Cerebellar nuclear complex (tissue), 1 donor: ENCODE measurements around the gene KRTAP5-4.
A peak's percentile ranks its signal among the peaks of the same experiment; 100 is the strongest.
"Not testable (repeated sequence)": the region's sequence is repeated elsewhere in the genome, so short reads cannot be mapped to it uniquely, and the experiment has no call there.

Experiments used
- DNase-seq, 2 experiments: peaks; one replicate each; lab custom pipeline; 2025; lab: John Stamatoyannopoulos, UW

KRTAP5-4 gene

GRCh38 chr11:1637628-1638027 is 15.7 kb upstream of the KRTAP5-4 start:
- no peak for DNase-seq

- no peak for DNase-seq
Measured at GRCh38 chr11:1636291-1636950, 14.5 kb upstream of the KRTAP5-4 start.

GRCh38 chr11:1633864-1634263 is 11.9 kb upstream of the KRTAP5-4 start:
- no peak for DNase-seq

DNA sequence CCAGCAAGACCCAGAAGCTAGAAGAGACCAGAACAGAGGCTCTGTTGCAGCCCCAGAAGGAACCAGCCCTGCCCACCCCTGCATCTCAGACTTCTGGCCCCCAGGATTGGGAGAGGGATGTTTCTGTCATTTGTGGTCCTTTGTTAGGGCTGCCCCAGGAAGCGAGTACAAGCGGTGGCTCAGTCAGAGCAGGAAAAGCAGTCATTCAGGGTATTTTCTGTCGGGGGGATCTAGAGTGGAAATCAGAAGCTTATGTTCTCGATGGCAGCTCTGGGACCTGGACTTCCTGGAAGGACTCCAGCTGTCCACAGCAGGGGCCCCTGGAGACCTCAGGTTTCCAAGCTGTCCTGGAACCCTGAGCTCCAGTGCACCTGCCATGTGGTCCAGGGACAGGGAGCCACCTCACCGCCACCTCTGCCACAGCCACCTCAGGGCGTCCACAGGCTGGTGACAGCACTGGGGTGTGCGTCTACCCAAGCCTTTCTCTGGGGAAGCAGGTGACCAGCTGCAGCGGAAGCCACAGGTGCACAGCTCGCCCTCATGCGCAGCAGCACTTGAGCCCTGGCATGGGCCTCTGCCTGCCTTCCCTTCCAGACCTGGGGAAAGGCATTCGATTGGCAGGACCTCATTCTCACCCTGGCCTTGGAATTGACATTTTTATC is 10.2 kb upstream of the KRTAP5-4 start:
- no peak for DNase-seq

DNA sequence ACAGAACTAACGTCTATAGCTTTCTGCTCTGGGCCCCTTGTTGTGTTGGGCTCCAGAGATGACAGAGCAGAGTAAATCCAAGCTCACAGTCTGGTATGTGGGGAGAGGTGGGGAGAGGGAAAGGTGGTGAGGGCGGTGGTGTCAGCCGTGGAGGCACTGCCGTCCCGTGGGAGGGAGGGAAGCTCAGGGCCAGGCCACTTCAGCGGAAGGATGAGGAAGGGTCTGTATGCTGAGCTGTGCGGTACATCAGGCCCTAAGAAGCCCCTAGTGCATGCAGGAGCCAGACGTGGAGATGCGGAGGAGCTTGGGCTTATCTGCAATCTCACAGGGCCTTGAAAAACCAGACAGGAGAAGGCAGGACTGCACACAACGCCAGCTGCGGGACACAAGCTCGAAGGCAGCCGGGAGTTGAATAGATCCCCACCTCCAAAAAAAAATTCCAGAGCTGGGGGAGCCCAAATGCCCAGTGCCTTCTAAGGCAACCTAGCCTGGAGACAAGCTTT is 9.2 kb upstream of the KRTAP5-4 start:
- no peak for DNase-seq

DNA sequence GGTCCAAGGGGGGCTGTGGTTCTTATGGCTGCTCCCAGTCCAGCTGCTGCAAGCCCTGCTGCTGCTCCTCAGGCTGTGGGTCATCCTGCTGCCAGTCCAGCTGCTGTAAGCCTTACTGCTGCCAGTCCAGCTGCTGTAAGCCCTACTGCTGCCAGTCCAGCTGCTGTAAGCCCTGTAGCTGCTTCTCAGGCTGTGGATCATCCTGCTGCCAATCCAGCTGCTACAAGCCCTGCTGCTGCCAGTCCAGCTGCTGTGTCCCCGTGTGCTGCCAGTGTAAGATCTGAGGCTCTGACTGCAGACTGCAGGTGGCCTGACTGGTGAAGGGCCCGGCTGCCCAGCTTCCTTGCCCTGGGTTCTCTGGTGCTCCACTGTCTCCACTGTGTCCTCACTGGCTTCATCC is 8.3 kb upstream of the KRTAP5-4 start:
- DNase-seq, result no peak

GRCh38 chr11:1629326-1630185 is 7.6 kb upstream of the KRTAP5-4 start, which contains the start of gene KRTAP5-5:
TSS of gene KRTAP5-5 (plus strand) at chr11:1629775. CDS start at chr11:1629841, 66 bp downstream.
- DNase-seq, result no peak

DNA sequence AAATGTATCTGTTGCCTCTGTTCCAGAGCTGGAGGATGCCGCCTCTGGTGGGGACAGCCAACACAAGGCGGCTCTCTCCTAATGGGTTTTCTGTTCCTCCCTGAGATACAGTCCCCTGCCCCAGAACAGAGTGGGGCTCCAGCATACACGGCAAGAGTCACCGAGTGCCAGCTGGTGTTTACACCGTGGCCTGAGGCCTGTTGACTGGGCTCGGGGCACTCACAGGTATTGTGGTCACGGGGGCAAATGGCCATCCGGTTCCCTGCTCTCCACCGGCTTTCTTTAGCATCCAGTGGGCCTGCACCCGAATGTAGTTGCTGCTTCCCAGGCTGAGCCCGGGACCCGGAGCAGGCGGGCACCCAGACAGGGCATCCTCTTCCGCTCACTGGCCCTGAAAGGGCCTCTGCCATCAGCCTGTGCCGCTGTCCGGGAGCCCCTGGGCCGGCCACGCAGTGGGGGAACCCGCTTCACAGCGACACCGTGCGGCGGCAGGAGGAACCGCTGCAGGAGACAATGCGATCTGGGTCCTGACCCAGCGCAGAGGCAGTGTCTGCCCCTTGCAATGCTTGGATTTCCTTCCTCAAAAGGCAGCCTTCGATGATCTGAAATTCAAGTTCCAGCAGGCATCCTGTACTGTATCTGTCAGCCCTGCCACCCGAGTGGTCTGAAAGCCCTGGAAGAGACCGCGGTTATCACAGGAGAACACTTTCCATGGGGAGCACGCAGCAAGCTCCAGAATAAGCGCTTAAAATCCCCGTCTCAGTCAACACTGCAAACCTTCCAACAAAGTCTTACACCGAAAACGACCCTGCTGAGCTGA is 6.8 kb upstream of the KRTAP5-4 start:
- DNase-seq, result peak in 1 of 2 experiments; percentile 36

DNA sequence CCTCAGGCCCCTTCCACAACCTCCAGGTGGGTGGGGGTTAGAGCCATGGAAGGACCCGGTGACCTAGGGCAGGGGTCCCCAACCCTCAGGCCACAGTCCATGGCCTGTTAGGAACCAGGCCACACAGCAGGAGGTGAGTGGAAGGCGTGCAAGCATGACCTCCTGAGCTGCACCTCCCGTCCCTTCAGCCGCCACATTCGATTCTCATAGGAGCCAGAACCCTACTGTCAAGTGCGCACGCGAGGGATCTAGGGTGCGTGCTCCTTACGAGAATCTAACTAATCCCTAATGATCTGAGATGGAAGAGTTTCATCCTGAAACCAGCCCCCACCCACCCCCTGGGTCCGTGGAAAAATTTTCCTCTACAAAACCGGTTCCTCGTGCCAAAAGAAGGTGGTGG is 3.6 kb upstream of the KRTAP5-4 start:
- DNase-seq, result no peak

DNA sequence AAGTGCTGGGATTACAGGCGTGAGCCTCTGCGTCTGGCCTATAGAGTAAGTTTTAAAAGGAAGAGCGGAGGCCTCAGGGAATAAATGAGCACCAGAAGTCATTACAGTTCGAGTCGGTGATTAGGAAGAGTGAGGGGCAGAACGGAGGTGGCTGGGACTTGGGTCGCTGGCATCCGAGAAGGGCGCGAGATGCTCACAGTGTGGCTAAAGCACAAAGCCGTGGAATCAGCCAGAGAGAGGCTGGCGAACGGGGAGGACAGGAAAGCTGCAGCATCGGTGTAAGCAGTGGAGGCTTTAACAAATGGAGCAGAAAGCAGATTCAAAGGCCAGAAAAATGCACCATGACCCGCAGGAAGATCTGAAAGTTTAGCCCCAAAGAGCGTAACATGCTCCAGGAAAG is 2.7 kb upstream of the KRTAP5-4 start:
- DNase-seq, result no peak

- no peak for DNase-seq
Measured at GRCh38 chr11:1623716-1624115, 1.8 kb upstream of the KRTAP5-4 start.

DNA sequence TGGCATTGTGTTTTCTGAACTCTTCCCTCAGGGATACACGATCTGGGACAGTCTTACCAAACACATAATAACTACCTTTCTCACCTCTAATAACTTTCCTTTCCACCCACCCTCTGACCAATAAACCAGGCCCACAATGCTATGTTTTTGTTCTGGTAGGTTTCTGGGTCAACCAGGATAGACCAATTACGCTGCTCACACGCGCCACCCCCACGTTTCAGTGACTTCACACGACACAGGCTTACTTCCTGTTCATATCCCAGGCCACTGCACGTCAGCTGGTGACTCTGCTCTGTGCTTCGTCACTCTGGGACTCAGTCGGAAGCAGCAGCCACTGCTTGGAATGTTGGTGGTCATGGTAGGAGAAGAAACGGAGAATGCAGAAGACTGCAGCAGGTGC is 2.5 kb downstream of the KRTAP5-4 start:
- DNase-seq, result no peak

GRCh38 chr11:1618231-1618630 is 3.7 kb downstream of the KRTAP5-4 start:
- no peak for DNase-seq

DNA sequence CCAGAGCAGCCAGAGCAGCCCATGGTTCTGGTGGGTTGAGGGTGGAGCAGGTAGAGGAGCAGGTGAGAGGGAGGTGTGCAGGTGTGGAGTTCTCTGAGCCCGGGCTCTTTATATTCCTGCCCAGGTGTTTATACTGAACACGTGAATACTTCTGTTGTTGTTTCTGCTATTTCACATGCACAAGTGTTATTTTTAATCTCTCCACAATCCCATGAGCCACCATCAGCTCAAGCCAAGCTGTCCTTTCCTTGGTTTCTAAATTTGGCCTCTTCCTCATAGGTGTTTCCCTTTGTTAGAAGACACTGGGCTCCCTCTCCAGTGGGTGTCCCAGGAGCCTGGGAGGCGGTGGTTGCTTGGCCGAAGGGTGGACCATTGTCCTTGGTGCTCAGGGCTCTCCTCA is 13.6 kb downstream of the KRTAP5-4 start, which contains the start of gene KRTAP5-3:
Gene KRTAP5-3, minus strand, starts transcription at position 101 of the 400 bp plus-strand sequence. Its CDS starts 78 bp downstream, at position 23.
- DNase-seq, result no peak

DNA sequence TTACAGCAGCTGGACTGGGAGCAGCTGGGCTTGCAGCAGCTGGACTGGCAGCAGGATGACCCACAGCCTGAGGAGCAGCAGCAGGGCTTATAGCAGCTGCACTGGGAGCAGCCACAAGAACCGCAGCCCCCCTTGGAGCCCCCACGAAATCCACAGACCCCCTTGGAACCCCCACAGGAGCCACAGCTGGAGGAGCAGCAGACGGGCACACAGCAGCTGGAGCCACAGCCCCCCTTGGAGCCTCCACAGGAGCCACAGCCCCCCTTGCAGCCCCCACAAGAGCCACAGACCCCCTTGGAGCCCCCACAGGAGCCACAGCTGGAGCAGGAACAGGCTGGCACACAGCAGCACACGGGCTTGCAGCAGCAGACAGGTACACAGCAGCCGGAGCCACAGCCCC is 14.0 kb downstream of the KRTAP5-4 start:
- not testable (repeated sequence) for DNase-seq

DNA sequence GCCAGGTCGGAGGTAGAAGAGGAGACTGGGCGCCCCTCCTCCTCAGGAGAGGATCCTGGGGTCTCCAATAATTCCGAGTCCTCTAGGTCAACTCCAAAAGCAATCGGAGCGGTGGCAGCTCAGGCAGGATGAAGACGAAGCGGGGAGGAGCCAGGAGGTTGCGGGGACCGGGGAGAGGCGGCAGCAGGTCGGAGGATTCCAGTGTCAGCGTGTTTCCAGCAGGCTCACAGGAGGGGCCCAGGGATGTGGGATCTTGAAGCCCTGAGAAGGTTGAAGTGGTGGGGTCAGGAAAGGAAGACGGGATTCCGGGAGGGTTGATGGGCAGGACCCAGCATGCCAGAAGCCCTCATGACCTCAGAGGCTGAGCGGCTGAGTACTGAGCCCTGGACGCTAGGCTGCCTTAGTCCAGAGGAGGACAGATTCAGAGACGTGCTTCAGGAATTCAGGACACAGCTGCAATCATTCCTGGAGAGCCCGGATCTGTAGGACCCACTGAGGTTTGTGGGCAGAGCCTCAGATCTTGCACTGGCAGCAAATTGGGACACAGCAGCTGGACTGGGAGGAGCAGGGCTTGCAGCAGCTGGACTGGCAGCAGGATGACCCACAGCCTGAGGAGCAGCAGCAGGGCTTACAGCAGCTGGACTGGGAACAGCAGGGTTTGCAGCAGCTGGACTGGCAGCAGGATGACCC is 14.6 kb downstream of the KRTAP5-4 start:
- DNase-seq, result not testable (repeated sequence)

GRCh38 chr11:1605923-1606322 is 16.0 kb downstream of the KRTAP5-4 start:
- DNase-seq, result not testable (repeated sequence)

- no peak for DNase-seq
Measured at GRCh38 chr11:1604711-1605110, 17.2 kb downstream of the KRTAP5-4 start.

GRCh38 chr11:1604181-1604580 is 17.8 kb downstream of the KRTAP5-4 start:
- DNase-seq, result no peak

DNA sequence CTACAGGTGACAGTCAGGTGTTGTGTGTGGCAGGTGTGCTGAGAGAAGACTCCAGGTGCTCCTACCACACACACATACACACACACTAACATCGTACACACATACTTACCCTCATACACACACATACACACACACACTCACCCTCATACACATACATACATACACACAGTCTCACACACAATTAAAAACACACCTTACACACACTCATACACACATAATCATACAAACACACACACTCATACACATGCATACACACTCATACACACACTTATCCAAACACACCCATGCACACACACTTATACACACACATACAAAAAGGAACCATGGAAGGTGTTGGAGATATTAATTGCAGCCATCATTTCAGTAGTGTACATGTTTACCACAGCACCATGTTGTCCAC is 18.3 kb downstream of the KRTAP5-4 start:
- DNase-seq, result no peak

DNA sequence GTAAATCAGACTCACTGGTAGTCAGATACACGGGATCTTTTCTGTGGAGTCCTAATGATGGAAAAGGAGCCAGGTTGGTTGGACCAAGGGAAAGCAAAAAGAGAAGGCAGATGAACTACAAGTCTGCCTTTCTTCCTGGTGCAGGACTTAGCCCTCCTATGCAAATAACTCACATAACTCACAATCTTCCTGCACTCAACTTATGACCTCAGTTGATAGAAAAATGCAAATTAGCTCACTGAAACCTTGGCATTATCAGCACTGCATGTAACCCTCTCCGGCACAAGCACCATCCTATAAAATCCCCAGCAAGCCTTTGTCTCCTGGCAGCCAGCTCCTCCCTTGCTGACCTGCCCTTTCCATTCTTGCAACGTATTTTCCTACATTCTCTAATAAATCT is 20.3 kb downstream of the KRTAP5-4 start:
- DNase-seq, result not testable (repeated sequence)
